ENCODE results near the gene SPTSSA. TPM values are rescaled to one million over a fixed set of nuclear protein-coding genes. Genes with fewer than 3 reads are reported as not detected.
A peak's percentile ranks its signal among the peaks of the same experiment; 100 is the strongest.

Gene SPTSSA
- total RNA-seq, 1 donor: 10.5 TPM

- no peak for TF ChIP-seq CTCF (IDR thresholded peaks at IDR 0.05; ENCODE audit: extremely low read depth, low read depth, low read length)
- Histone ChIP-seq H3K36me3 (ENCODE audit: insufficient read depth, low read length) (no peaks in the 10 kb centered on the region), H3K27ac (ENCODE audit: low read depth, low read length) (peak overlapping the region; percentile 39), H3K4me2 (ENCODE audit: insufficient read depth, low read length) (peak overlapping the region; percentile 51), H3K79me2 (ENCODE audit: insufficient read depth, low read length) (no peaks in the 10 kb centered on the region), H3K27me3 (ENCODE audit: insufficient read depth, low read length) (no peaks in the 10 kb centered on the region), H3K4me3 (ENCODE audit: insufficient read depth, low read length) (no peak overlapping the region), H3K9me3 (ENCODE audit: low read depth, low read length) (no peaks in the 10 kb centered on the region), H4K20me1 (ENCODE audit: insufficient read depth, low read length) (no peaks in the 10 kb centered on the region), H3K4me1 (ENCODE audit: insufficient read depth, low read length) (peaks cover 23% of the 10 kb centered on the region), H2AFZ (ENCODE audit: low read length) (peak overlapping the region; percentile 80)
- peak; percentile 18 for DNase-seq (ENCODE audit: insufficient read length, low spot score, missing footprints)
Observed at GRCh38 chr14:34502545-34503225, 40.6 kb upstream of the SPTSSA start.

- no peaks in the 10 kb centered on the region for H3K9me3 ChIP-seq (ENCODE audit: low read depth, low read length)
- H3K27me3 ChIP-seq (ENCODE audit: insufficient read depth, low read length): no peaks in the 10 kb centered on the region
- no peaks in the 10 kb centered on the region for H3K79me2 ChIP-seq (ENCODE audit: insufficient read depth, low read length)
- H3K4me3 ChIP-seq (ENCODE audit: insufficient read depth, low read length): no peak overlapping the region
- H4K20me1 ChIP-seq (ENCODE audit: insufficient read depth, low read length): no peaks in the 10 kb centered on the region
- peak overlapping the region; percentile 39 for H3K4me2 ChIP-seq (ENCODE audit: insufficient read depth, low read length)
- no peak overlapping the region for H2AFZ ChIP-seq (ENCODE audit: low read length)
- H3K4me1 ChIP-seq (ENCODE audit: insufficient read depth, low read length): peaks cover 30% of the 10 kb centered on the region
- peak; percentile 36 for DNase-seq (ENCODE audit: insufficient read length, low spot score, missing footprints)
- H3K36me3 ChIP-seq (ENCODE audit: insufficient read depth, low read length): no peaks in the 10 kb centered on the region
- H3K27ac ChIP-seq (ENCODE audit: low read depth, low read length): peak overlapping the region; percentile 39
- no peak for TF ChIP-seq CTCF (IDR thresholded peaks at IDR 0.05; ENCODE audit: extremely low read depth, low read depth, low read length)
Observed at GRCh38 chr14:34502001-34502400, 40.0 kb upstream of the SPTSSA start.

DNA sequence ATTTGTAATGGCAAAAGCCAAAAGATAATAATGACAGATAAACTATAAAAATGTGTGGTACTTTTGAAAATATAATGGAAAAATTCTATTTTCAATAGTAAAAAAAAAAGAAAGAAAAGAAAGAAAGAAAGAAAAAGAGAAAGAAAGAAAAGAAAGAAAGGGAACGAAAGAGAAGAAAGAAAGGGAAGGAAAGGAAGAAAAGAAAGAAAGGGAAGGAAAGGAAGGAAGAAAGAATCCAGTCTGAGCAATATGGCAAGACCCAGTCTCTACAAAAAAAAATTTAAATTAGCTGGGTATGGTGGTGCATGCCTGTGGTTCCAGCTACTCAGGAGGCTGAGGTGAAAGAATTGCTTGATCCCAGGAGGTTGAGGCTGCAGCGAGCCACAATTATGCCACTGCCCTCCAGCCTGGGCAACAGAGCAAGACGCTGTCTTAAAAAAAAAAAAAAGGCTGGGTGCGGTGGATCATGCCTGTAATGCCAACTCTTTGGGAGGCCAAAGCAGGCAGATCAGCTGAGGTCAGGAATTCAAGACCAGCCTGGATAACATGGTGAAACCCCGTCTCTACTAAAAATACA, 39.1 kb upstream of the SPTSSA start:
- H3K9me3 ChIP-seq (ENCODE audit: low read depth, low read length): no peaks in the 10 kb centered on the region
- no peaks in the 10 kb centered on the region for H4K20me1 ChIP-seq (ENCODE audit: insufficient read depth, low read length)
- no peaks in the 10 kb centered on the region for H3K27me3 ChIP-seq (ENCODE audit: insufficient read depth, low read length)
- H3K4me2 ChIP-seq (ENCODE audit: insufficient read depth, low read length): no peak overlapping the region
- no peaks in the 10 kb centered on the region for H3K36me3 ChIP-seq (ENCODE audit: insufficient read depth, low read length)
- no peak overlapping the region for H3K4me3 ChIP-seq (ENCODE audit: insufficient read depth, low read length)
- no peak for TF ChIP-seq CTCF (IDR thresholded peaks at IDR 0.05; ENCODE audit: extremely low read depth, low read depth, low read length)
- DNase-seq (ENCODE audit: insufficient read length, low spot score, missing footprints): no peak
- H2AFZ ChIP-seq (ENCODE audit: low read length): no peak overlapping the region
- no peaks in the 10 kb centered on the region for H3K79me2 ChIP-seq (ENCODE audit: insufficient read depth, low read length)
- H3K4me1 ChIP-seq (ENCODE audit: insufficient read depth, low read length): peaks cover 36% of the 10 kb centered on the region
- H3K27ac ChIP-seq (ENCODE audit: low read depth, low read length): no peak overlapping the region

- H3K4me1 ChIP-seq (ENCODE audit: insufficient read depth, low read length): peaks cover 36% of the 10 kb centered on the region
- peak; percentile 43 for TF ChIP-seq CTCF (IDR thresholded peaks at IDR 0.05; ENCODE audit: extremely low read depth, low read depth, low read length)
- no peaks in the 10 kb centered on the region for H4K20me1 ChIP-seq (ENCODE audit: insufficient read depth, low read length)
- H2AFZ ChIP-seq (ENCODE audit: low read length): no peak overlapping the region
- H3K79me2 ChIP-seq (ENCODE audit: insufficient read depth, low read length): no peaks in the 10 kb centered on the region
- no peaks in the 10 kb centered on the region for H3K27me3 ChIP-seq (ENCODE audit: insufficient read depth, low read length)
- DNase-seq (ENCODE audit: insufficient read length, low spot score, missing footprints): no peak
- H3K4me3 ChIP-seq (ENCODE audit: insufficient read depth, low read length): no peak overlapping the region
- no peaks in the 10 kb centered on the region for H3K9me3 ChIP-seq (ENCODE audit: low read depth, low read length)
- no peak overlapping the region for H3K4me2 ChIP-seq (ENCODE audit: insufficient read depth, low read length)
- peak overlapping the region; percentile 10 for H3K27ac ChIP-seq (ENCODE audit: low read depth, low read length)
- H3K36me3 ChIP-seq (ENCODE audit: insufficient read depth, low read length): no peaks in the 10 kb centered on the region
Observed at GRCh38 chr14:34498684-34499412, 36.8 kb upstream of the SPTSSA start.
